GM10847 (cell line): ENCODE results near the gene SMIM26.

ENCODE experiments used
- POLR2A ChIP-seq: IDR thresholded peaks from 2 replicates; pipeline ENCODE4 v1.6.1; 2011; ENCODE audit not compliant: insufficient read length; ENCODE audit errors: extremely low read depth

SMIM26 gene

DNA sequence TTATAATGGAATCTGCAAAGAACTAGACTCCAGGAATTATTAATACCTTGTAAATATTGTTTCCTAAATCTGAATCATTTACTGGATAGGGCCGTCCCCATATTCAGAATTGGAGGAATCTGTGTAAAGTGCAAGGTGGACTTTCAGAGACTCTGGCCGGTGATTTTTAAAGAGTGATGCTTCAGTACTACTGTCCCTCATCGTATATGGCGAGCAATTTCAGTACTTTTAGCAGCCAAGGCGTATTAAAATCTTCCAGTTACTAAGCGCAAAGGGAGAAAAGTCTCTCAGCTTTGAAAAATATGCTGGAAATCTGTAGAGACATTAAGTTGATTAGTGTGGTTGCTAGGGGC, 483 bp downstream of the SMIM26 start:
- TF ChIP-seq POLR2A: no peak

- no peak for TF ChIP-seq POLR2A
Observed at GRCh38 chr20:18571009-18571408, 3.8 kb downstream of the SMIM26 start.

GRCh38 chr20:18571578-18571977, 4.3 kb downstream of the SMIM26 start:
- no peak for TF ChIP-seq POLR2A

- no peak for TF ChIP-seq POLR2A
Observed at GRCh38 chr20:18577942-18578341, 10.7 kb downstream of the SMIM26 start.

- no peak for TF ChIP-seq POLR2A
Observed at GRCh38 chr20:18578581-18578980, 11.3 kb downstream of the SMIM26 start.

DNA sequence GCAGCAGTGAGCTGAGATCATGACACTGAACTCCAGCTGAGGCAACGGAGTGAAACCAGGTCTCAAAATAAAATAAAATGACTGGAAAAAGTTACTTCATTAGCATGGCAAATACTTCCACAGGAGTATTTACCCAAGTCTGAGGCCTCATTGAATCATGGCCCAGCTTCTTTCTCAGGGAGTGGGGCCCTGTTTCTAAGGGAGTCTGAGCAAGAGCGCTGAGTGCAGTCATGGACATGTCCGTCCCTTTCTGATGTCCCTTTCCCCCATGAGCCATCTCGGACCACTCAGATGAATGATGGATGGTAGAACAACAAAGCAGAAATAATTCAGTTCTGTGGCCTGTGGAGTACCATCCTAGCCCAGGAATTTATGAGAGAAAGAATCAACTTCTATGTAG, 12.8 kb downstream of the SMIM26 start:
- TF ChIP-seq POLR2A: no peak

- no peak for TF ChIP-seq POLR2A
Observed at GRCh38 chr20:18585134-18585533, 17.9 kb downstream of the SMIM26 start.

- TF ChIP-seq POLR2A: no peak
Observed at GRCh38 chr20:18587665-18588573, 20.7 kb downstream of the SMIM26 start, which contains the start of gene DTD1. Gene DTD1 (plus strand): TSS chr20:18588054. CDS start chr20:18588073, 19 bp downstream.

DNA sequence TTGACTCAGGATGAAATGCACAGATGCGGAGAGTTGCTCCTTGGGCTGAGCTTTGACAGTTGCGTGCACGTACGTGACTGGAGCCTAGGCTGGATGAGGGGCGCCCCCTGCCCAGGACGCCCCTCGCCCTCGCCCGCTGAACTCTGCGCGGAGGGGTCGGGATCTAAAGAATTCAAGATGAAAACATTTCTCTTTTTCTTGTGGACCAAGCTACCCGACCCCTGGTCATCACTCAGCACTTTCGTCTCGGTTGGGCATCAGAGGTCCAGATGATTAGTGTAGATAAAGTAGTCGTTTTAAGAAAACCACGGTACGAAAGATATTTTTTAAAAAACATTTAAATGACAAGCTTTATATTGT, 21.3 kb downstream of the SMIM26 start:
- TF ChIP-seq POLR2A: no peak

- TF ChIP-seq POLR2A: no peak
Observed at GRCh38 chr20:18589941-18590674, 22.9 kb downstream of the SMIM26 start.

- TF ChIP-seq POLR2A: no peak
Observed at GRCh38 chr20:18596270-18596669, 29.0 kb downstream of the SMIM26 start.

DNA sequence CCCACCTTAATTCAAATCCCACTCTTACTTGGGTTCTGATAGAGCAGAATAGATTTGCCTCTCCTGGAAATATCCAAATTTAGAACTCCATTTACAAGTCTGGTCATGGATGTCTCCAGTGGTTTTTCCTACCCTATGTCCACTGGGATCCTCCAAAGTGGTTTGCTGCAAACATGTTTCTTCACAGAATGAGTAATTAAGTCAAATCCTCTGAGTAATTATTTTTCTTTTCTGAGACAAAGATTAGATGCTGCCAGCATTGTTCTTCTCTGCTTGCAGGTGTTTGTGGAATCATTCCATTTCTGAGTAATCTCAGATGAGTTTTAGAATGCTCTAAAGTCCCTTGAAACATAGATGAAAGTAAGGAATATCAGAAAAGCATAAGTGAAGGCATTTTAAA, 42.5 kb downstream of the SMIM26 start:
- TF ChIP-seq POLR2A: no peak

GRCh38 chr20:18611492-18611891, 44.3 kb downstream of the SMIM26 start:
- no peak for TF ChIP-seq POLR2A

DNA sequence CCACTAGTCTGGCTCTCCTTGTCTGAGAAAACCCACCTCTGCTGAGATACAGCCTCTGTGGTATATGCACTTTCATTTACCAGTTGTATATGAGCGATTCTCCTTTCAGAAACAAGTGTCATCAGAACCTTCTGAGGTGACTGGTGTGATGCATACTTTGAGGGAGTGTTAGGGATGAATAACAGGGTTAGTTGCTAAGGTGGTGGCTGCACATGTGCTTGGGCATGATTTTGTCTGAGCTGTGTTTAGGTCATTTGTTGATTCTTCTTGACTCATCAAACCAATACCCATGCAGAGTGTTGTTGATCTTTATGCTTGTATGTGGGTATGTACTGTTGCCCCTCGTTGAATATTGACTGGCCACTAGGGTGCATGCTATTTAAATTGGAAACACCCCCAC, 46.3 kb downstream of the SMIM26 start:
- no peak for TF ChIP-seq POLR2A

DNA sequence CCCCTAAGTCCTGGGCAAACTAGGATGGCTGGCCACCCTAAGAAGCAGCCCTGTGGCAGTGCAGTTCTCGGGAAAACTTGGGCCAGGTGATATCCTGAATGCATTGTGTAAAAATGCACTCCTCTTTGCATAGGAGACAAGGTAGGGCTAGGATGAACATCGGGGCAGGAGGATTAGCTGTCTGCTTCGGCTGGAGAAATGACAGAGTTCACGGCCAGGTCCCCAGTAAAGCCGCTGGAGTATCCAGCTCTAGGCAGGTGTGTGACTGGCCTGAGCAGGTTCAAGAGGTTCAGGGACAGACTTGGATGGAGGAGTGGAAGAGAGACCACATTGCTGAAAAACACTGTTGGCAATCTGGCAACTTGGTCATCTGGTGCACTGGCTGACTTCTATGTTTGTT, 47.0 kb downstream of the SMIM26 start:
- TF ChIP-seq POLR2A: no peak

- TF ChIP-seq POLR2A: no peak
Observed at GRCh38 chr20:18615020-18615650, 47.9 kb downstream of the SMIM26 start.
